Measurements from ENCODE around the gene KRT82.

Gene KRT82

DNA sequence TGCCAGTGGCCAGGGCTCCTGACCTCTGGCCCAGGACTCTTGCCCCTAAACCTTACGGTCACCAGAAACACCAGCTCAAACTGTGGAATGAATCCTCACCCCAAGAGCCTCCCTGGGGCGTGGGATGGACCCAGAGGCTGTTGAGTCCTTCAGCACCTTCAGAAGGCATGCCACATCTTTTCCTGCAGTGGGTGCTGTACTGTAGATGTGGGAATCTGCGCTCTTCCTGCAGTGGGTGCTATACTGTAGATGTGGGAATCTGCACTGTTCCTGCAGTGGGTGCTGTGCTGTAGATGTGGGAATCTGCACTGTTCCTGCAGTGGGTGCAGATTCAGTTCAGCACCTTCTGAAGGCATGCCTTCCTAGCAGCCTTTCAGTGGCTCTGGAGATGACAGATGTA is 1.2 kb downstream of the KRT82 start:
- no peak for DNase-seq

DNA sequence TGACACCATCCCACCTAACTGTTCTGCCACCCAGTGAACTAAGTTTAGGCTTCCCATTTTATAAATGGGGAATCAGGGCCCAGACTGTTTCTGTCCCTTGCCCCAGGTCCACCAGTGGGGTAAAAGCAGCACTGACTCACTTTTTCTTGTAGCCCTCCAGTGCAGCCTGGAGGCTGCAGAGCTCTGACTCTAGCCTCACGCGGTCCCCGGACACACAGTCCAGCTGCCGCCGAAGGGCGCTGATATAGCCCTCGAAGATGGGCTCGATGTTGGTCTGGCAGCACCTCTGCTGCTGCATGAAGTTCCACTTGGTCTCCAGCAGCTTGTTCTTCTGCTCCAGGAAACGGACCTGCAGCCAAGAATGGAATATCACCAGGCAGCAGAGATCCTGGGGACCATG is 2.6 kb downstream of the KRT82 start:
- no peak for DNase-seq

DNA sequence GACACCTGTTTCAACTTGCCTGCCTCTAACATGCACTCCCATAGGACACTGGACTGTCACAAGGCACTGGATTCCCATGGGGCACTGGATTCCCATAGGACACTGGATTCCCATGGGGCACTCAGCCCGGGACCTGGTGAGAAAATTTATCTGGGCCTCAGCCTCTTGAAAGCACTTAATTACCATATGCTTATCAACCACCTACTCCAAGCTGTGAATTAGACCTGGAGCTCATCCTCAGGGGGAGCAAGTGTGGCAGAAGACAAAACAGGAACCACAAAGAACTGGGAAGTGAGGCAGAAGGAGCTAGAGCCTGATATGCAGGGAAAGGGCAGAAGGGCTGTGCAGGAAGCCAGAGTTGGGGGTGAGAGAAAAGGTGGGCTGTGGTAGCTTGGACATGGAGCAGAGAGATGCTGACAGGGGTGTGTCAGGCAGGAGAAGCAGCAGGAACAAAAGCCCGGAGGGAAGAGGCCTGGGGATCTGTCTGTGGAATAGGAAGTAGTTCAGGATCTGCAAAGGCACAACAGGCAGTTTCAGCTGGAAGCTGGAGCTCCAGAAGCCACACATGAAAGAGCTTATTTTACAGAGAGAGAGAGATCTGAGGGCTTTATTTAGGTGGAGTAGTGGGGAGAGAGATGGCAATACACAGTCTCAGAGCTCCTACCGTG is 3.1 kb downstream of the KRT82 start:
- DNase-seq: no peak

DNA sequence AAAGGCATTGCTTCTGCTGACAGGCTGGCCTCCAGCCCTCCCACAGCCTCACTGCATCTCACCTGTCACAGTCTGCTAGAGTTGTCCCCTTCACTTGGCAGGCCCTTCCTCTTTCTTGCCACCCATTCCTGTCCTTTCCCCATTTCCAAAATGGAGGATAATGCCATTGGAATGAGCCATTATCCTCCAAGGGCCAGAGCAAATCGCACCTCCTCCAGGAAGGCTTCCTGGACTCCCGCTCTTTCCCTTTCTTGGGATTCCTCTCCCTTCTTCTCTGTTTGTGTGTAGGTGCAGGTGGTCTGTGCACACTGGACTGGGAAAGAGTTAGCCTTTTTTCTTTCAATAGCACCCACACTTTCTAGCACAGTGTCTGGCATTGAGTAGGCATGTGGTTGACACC is 3.8 kb downstream of the KRT82 start:
- DNase-seq: no peak

DNA sequence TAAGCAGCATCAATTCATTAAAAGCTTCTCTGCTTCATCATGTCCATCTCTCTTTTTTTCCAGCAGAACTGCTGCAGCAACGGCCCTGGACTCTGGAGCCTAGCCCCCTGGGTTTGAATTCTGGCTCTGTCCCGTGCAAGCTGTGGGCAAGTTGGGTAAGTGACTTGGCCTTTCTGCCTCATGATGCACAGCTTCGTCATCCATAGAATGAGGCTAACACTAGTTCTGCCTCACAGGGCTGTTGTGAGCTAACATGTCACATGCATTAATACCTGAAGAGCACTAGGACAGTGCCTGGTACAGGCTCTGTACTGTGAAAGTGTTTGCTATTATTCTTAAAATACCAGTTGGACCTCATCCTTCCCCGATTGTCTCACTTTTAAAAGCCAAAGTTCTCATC is 4.2 kb downstream of the KRT82 start:
- DNase-seq: no peak

DNA sequence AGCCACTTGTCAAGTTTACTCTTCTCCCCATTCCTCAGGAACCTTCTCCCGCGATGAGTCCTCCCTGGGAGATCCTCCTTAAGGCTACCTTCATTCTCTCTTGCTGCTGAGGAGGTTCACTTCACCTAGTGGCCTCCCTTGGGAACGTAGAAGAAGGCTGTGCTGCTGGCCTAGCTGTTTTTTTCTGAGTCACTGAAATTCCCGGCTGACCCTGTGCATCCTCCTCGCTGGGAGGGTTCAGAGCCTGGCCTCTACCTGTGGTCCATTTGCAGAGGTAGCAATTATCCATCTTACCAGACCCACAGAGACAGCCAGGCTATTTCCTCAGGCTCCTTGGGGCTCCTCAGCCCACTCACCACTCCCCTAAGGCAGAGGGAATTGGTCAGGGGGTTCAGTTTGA is 4.6 kb downstream of the KRT82 start:
- no peak for DNase-seq

DNA sequence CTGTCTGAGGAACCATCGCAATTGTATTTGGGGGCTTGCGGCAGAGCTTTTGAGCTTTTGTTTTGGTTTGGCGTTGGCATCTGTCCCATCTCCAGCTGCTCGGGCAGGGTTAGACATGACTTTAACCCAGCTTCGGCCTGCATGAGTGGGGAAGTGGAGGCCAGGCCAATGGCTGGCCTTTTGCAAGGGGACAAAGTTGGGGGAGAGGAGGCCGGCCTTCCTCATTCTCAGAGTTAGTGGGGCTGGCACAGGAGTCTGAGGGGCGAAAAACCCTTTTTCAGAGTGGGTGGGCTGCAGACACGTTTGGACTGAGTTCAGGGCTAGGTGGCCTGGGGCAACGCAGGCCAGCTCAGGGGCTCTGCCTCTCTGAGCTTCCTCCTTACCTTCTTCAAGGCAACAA is 5.2 kb downstream of the KRT82 start:
- DNase-seq: no peak

DNA sequence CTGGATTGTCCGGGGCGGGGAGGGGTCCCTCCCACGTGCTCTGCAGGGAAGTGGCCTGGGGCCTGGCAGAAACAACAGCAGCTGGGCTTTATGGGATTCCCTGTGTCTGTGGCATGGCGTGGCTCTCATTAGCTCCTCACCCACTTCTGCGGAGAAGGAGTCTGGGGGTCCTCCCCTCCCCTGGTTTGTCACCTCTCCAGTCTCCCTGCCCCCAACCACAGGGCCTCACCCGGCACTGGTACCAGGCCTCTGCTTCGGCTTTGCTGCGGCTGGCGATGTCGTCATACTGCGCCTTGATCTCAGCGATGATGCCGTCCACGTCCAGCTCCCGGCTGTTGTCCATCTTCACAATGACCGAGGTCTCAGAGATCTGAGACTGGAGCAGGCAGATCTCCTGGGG is 6.4 kb downstream of the KRT82 start:
- DNase-seq: no peak

DNA sequence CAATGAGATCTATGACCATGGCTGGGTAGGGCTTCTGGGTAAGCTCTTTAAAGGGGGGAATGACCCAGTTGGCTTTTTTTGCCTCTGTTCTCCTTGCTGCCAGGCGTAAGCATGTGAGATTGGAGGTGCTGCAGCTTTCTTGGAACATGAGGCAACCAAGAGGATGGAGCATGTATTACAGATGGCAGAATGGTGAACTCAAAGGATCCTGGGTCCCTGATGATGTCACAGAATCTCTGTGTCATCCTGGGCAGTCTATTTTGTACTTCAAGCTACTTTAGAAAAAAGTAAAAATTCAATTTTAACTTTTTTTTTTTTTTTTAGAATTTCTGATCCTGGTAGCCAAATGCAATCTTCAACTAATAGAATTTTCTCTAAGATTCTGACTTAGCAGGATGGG is 8.0 kb downstream of the KRT82 start:
- no peak for DNase-seq

DNA sequence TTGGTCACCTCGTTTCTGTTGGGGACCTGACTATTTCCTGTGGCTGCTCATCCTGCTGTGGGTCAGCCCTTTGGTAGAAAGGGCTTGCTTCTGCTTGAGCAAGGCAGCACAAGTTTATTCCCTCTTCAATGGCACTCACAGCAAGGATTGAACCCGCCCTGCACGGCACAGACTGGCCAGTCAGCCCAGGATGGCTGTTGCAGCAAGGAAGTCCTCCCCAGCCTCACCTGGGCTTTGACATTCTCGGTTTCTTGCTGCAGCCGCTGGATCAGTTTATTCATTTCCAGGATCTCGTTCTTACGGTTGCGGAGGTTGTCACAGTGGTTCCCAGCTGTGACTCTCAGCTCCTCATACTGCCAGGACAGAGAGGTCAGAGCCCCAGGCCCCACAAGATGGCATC is 9.5 kb downstream of the KRT82 start:
- DNase-seq: no peak

DNA sequence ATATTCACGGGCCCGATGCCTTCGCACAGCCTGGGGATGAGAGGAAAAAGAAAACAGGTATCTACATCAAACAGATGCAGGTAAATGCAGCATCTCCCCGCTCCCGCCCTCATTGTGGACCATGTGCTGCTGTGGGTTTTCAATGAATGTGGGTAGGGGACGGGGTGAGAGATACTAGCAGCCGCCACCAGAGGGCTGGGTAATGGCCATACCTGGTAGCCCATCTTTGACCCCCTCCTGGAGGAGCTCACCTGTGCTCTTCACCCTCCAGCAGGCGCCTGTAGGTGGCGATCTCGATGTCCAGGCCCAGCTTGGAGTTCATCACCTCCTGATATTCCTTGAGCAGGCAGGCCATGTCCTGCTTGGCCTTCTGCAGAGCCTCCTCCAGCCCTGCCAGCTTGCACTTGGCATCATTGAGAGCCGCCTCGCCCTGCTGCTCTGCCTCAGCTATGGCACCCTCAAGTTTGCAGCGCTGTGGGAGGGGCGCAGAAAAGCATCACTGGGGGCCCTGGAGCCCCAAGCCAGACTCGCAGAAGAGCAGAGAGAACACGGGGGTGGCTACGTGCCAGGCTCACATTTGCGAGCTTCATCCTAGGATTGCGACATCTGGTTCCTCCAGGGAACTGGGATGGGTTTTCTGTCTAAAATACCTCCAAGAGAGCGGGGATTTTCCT is 10.2 kb downstream of the KRT82 start:
- DNase-seq: no peak

DNA sequence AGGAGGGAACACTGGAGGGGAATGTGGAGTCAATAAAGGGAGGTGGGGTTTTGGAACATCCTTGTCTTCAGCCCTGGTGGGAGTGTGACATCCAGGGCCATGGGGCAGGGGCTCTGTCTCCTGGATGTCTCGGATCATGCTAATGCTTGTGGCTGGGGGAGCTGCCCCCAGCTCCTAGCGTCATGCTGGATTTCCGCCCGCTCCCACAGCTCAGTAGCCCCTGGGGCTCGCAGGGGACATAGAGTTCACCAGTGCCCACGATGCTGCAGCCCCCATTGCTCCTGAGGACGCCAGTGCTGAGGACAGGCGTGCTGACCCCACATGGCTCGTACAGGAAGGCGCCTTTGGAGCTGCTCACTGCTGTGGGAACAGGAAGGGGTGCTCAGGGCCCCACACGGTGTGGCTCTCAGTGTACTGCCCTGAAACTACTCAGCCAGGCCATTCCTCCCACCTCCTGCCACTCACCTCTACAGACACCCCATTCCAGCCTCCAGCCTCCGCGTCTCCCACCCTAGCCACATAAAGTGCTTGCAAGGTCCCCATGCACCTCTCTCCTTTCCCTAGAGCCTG is 11.2 kb downstream of the KRT82 start:
- no peak for DNase-seq

DNA sequence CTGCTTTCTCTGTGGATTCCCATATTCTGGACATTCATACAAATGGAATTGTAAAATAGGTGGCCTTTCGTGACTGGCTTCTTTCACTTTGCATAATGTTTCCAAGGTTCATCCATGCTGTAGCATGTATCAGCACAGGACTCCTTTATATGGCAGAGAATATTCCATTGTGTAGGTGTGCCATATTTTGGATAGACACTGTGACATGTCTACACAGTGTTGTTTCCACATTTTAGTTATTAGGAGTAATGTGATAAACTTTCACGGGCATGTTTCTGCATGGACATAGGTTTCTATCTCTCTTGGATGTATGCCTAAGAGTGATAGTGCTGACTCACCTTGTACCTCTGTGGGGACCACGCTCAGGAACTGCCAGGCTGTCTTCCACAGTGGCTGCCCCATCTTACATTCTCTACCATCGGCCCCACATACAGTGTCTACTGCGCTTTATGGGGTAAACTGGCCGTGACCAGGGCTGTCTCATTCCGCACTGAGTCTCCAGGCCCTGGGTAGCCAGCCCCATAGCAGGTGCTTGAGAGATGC is 13.6 kb downstream of the KRT82 start:
- DNase-seq: no peak

DNA sequence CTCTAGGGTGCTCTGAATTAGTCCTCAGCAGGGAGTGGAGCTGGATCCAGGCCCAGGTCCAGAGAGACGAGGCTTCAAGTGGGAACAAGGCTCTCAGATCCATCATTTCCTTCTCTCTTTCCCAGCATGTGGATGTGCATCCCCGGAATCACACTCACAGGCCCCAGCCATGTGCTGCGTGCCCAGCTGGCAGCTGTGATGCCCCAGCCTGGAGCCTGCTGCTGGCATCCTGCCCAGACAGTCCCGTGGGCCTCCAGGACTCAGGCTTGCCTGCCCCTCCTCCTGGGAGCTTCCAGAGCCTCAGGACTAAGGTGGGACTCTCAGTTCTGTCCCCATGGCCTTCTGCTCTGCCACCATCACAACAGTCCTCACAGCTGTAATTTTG is 14.5 kb downstream of the KRT82 start:
- DNase-seq: no peak

DNA sequence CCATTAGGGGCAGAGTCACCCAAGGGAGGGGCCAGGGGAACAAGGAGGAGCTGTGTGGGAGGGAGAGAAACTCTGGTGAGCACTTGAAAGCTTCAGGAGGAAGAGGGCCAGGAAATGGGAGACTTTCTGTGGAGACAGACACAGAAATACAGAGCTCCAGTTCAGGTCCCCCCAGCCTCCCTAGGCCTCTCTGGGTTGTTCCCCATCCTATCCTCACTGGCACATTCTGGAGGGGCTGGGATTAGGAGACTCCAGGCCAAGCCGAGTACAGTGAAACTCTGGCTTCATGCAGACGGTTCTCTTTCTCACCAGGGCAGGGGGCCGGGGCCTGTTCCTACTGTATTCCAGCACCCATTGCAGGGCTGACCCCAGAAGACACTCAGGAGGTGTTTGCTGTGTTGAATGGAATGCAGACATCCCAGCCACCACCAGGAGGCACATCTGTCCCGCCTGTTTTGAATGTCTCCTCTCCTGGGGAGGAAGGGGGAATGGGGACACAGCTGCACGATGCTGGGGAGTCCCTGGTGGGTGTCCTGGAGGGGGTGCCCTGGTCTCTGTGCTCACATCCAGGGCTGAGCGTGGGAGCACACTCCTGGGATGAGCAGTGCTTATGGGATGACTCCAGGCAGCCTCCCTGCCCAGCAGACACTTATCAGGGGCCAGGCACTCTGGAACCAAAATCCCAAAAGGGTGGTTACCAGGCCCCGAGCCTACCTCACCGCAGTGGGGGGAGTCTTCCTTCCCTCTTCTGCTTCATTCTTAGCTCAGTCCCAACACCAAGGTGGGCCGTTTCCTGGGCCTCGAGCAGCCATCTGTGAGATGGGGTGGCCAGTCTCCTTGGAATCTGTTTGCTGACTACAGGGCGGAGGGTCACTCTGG is 15.2 kb downstream of the KRT82 start:
- peak in 1 of 2 experiments; percentile 3 for DNase-seq

DNA sequence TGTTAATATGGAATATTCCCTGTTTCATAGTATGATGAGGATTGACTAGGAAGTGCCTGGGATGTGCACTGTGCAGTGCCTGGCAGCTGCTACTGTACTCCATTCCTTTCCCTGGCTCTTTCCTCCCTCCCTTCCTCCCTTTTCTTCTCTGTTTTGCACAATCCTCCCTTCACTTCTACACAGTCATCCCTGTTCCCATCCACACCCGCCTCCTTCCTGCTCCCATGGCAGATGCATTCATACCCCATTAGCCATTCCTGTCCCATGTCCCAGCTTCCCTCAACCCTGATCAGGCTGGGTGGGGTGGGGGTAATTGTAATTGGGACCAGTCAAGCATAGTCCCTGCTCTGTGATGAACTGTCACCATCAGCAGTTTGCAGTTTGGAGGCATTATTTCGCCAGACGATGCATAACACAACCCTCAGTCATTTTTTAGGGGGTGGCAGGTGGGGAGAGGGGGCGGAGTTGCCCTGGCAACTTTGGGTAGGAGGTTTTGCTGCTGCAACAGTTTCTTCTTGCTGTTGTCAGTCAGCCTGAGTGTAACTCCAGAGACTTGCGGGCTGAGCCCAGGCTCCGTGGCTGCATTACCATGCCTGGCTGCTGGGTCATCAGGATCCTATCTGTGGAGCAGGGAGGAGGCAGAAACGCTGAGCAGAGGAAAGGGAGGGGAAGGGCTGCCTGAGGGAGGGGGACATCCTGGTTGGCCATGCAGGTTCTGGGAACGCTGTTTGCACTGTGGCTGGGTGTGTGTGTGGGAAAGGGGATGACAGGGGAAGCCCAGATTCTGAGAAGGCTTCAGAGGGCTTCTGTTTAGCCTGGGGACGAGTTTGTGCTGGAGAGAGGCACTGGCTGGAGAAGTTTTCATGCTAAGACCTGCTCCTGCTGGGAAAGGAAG is 16.6 kb downstream of the KRT82 start:
- no peak for DNase-seq

DNA sequence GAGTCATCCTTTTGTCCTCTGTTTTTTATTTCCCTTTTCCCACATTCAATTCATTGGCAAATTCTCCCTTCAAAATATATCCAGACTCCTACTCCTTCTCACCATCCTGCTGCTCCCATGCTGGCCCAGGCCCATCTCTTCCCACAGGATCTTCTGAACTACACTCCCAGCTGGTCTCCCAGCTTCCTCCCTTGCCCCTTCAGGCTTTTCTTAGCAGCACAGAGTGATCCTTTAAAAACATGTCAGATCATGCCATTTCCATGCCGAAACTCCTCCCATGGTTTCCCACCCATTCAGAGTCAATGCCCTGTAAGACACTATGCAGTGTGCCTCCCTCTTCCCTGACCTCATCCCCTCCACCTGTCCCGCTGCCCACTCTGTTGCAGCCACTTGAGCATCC is 18.3 kb downstream of the KRT82 start:
- DNase-seq: no peak

DNA sequence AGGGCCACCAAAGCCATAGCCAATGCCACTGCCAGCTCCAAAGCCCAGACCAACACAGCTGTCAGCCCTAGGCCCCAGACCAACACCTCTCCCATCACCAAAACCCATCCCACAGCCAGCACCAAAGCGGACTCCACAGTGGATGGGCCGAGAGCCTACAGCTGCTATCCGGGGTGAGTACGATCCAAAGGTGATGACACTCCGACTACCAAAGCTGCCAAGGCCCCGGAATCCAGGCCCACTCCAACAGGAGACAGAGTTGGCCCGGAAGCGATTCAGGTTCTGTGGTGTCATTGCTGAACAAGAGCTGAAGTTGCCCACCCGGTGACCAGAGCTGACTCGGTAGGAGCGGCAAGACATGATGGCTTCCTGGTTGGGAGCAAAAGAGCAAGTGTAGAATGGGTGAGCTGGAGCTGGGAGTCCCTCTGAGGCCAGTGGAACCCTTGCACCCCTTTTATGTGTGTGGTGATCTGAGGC is 20.9 kb downstream of the KRT82 start, which contains the start of gene KRT84:
KRT84 (minus strand) TSS at position 427 of the 477 bp plus-strand sequence; CDS start at position 360, 67 bp downstream.
- DNase-seq: no peak

DNA sequence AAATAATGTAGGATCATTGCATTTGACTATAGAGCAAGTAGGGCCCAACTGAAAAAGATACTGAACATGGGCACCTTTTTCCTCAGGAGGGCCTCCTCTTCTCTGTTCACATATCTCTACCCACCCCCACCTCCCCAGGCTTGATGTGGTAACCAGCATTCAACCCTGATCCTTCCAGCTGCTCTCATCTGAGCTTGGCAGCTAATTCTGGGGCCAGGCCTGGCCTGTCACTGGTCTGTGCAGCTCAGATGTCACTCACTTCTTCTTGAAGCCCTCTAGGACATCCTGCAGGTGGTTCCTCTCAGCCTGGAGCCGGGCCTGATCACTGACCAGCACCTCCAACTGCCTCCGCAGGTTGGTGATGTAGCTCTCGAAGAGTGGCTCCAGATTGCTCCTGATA is 22.8 kb downstream of the KRT82 start:
- DNase-seq: no peak

DNA sequence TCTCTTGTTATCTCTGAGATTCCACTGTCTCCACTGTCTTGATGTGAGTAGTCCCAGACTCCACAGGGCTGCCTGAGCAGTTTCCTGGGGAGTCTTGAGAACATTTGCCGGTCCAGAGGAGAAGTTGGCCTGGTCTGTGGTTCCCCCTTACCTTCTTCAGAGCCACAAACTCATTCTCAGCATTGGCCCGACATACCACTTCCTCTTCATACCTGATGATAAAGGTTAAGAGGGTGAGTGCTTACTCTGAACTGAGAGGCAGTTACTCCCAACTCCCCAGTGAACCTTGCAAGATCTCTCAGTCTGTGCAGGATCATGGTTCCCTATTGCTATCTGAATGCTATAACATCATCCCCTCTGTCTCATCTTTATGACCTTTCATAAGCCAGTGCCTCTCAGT is 23.3 kb downstream of the KRT82 start:
- DNase-seq: no peak

DNA sequence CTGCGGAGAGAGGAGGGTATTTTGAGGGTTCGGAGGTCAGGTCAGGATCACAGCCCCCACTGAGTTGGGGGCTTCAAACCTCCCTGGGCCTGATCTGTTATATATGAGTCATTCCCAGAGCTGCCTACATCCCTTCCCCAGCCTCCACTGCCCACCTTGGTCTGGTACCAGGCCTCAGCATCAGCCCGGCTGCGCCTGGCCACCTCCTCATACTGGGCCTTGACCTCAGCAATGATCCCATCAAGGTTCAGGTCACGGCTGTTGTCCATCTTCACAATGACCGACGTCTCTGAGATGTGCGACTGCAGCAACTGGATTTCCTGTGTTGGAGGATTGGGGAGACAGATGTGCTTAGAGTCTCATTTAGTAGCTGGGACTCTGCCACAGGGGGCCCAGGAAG is 24.9 kb downstream of the KRT82 start:
- DNase-seq: no peak

DNA sequence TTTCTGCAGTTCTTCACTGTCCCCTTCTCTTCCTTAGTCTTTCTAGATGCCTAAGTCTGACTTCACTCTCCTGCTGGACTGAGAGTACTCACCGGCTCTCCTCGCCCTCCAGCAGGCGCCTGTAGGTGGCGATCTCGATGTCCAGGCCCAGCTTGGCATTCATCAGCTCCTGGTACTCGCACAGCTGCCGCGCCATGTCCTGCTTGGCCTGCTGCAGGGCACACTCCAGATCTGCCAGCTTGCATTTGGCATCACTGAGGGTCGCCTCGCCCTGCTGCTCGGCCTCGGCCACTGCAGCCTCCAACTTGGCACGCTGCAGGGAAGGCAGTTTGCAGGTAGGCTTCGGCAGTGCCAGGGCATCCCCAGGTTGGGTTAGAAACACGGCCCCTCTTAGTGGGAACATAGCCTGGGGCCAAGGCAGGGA is 25.9 kb downstream of the KRT82 start:
- peak; percentile 0 to 1 for DNase-seq

All from Kasumi-1 (cell line).